ENCODE measurements around the gene PTPA. TPM values are rescaled to one million over a fixed set of nuclear protein-coding genes. Genes with fewer than 3 reads are reported as not detected.

The PTPA gene
- total and polyA plus RNA-seq, 9 of the 15 experiments (the other 6 are each of a cell fraction or from before 2014, with no cell fraction given), result 1.7 to 121 (median 72.6) TPM

DNA sequence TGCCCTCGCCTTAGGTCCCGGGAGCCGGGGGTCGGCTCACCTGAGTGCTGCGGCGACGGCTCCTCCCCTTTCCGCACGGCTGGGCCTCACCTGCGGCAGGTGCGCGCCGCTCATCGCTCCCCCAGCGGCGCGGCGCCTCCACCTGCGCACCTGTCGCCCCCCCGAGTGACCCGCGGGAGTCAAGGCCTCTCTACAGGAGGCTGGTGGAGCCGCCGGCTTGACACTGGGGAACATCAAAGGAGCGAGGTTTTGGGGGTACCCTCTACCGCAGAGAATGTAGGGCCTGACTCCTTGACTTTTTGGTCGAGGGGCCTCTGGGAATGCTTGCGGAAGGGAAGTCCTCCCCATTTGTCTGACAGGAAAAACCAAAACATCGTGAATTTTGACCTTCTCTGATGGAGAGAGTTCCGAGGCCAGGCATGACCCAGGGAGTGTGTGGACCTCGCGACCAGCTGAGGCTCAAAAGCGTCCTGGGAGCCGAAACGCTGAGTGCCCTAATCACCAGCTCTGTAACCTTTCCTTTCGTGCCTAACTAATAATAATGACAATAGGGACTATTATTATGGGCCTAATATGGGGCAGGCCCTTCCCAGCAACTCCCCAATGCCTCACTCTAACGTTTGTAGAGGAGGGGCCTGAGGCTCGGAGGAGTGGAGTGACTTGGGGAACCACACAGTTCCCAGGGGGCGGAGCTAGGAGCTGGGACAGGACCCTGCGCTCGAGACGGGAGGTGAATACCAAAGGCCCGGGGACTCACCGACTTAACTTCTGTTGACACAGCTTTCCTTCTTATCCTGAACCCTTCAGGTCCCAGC lies 67.6 kb downstream of the PTPA start (continued):
- TF ChIP-seq, protein P1, sequence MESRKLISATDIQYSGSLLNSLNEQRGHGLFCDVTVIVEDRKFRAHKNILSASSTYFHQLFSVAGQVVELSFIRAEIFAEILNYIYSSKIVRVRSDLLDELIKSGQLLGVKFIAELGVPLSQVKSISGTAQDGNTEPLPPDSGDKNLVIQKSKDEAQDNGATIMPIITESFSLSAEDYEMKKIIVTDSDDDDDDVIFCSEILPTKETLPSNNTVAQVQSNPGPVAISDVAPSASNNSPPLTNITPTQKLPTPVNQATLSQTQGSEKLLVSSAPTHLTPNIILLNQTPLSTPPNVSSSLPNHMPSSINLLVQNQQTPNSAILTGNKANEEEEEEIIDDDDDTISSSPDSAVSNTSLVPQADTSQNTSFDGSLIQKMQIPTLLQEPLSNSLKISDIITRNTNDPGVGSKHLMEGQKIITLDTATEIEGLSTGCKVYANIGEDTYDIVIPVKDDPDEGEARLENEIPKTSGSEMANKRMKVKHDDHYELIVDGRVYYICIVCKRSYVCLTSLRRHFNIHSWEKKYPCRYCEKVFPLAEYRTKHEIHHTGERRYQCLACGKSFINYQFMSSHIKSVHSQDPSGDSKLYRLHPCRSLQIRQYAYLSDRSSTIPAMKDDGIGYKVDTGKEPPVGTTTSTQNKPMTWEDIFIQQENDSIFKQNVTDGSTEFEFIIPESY (CRISPR knock-in tag; IDR thresholded peaks at IDR 0.05), result 0 out of 2 replicates have a peak, but pooled peaks have one; percentile 16
- TF ChIP-seq RB1 (IDR thresholded peaks at IDR 0.05; ENCODE audit: low read depth) (peak; percentile 7; the same call in 1 of the 2 replicates), KDM4B (IDR thresholded peaks at IDR 0.05; ENCODE audit: borderline replicate concordance in 2 of 2, low read depth in 1 of 2) (no peak), FIP1L1 (IDR thresholded peaks at IDR 0.05; ENCODE audit: low read depth, low read length, poor library complexity, severe bottlenecking) (no peak), MEF2A (IDR thresholded peaks at IDR 0.05; ENCODE audit: control insufficient read depth, low read depth, low read length) (no peak), PHF20 (IDR thresholded peaks at IDR 0.05; ENCODE audit: partially characterized antibody) (no peak)
- TF ChIP-seq, protein P2, sequence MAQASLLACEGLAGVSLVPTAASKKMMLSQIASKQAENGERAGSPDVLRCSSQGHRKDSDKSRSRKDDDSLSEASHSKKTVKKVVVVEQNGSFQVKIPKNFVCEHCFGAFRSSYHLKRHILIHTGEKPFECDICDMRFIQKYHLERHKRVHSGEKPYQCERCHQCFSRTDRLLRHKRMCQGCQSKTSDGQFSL (CRISPR knock-in tag; IDR thresholded peaks at IDR 0.05), result no peak
- TF ChIP-seq, protein P2 (tag; IDR thresholded peaks at IDR 0.05), result no peak
- TF ChIP-seq, protein P3, sequence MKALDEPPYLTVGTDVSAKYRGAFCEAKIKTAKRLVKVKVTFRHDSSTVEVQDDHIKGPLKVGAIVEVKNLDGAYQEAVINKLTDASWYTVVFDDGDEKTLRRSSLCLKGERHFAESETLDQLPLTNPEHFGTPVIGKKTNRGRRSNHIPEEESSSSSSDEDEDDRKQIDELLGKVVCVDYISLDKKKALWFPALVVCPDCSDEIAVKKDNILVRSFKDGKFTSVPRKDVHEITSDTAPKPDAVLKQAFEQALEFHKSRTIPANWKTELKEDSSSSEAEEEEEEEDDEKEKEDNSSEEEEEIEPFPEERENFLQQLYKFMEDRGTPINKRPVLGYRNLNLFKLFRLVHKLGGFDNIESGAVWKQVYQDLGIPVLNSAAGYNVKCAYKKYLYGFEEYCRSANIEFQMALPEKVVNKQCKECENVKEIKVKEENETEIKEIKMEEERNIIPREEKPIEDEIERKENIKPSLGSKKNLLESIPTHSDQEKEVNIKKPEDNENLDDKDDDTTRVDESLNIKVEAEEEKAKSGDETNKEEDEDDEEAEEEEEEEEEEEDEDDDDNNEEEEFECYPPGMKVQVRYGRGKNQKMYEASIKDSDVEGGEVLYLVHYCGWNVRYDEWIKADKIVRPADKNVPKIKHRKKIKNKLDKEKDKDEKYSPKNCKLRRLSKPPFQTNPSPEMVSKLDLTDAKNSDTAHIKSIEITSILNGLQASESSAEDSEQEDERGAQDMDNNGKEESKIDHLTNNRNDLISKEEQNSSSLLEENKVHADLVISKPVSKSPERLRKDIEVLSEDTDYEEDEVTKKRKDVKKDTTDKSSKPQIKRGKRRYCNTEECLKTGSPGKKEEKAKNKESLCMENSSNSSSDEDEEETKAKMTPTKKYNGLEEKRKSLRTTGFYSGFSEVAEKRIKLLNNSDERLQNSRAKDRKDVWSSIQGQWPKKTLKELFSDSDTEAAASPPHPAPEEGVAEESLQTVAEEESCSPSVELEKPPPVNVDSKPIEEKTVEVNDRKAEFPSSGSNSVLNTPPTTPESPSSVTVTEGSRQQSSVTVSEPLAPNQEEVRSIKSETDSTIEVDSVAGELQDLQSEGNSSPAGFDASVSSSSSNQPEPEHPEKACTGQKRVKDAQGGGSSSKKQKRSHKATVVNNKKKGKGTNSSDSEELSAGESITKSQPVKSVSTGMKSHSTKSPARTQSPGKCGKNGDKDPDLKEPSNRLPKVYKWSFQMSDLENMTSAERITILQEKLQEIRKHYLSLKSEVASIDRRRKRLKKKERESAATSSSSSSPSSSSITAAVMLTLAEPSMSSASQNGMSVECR (CRISPR knock-in tag; IDR thresholded peaks at IDR 0.05), result 0 out of 2 replicates have a peak, but pooled peaks have one; percentile 37
